Measurements from ENCODE around the gene KCNJ11.
A peak's percentile ranks its signal among the peaks of the same experiment; 100 is the strongest.

Gene KCNJ11

GRCh38 chr11:17353821-17354600 is 34.4 kb downstream of the KCNJ11 start:
- no peak for DNase-seq (ENCODE audit: low spot score)

- DNase-seq (ENCODE audit: low spot score): peak; percentile 50
Observed at GRCh38 chr11:17352950-17353820, 35.3 kb downstream of the KCNJ11 start.

GRCh38 chr11:17351510-17352176 is 36.8 kb downstream of the KCNJ11 start, which contains the start of gene NCR3LG1:
Gene NCR3LG1, plus strand, starts transcription at chr11:17351800. Its CDS starts 170 bp downstream, at chr11:17351970.
- peak; percentile 23 for DNase-seq (ENCODE audit: low spot score)

GRCh38 chr11:17351172-17351509 is 37.3 kb downstream of the KCNJ11 start:
- no peak for DNase-seq (ENCODE audit: low spot score)

- DNase-seq (ENCODE audit: low spot score): no peak
Observed at GRCh38 chr11:17350455-17351171, 37.8 kb downstream of the KCNJ11 start.

GRCh38 chr11:17347676-17348075 is 40.8 kb downstream of the KCNJ11 start:
- DNase-seq (ENCODE audit: low spot score): no peak

- DNase-seq (ENCODE audit: low spot score): no peak
Observed at GRCh38 chr11:17343907-17344306, 44.6 kb downstream of the KCNJ11 start.

GRCh38 chr11:17343257-17343656 is 45.2 kb downstream of the KCNJ11 start:
- no peak for DNase-seq (ENCODE audit: low spot score)

Data from globus pallidus (tissue), 1 donor.